Activated T-helper 17 cell treated with anti-CD3 and anti-CD28 coated beads, Interleukin-2, amount 50 U/mL, for 72 hours (primary cell): ENCODE measurements around the gene OR52E2. TPM values are rescaled to one million over a fixed set of nuclear protein-coding genes. Genes with fewer than 3 reads are reported as not detected.

ENCODE experiments used
- ATAC-seq: fragments of 150-1000 bp; cut with Tn5 transposase; replicated peaks from 2 replicates; pipeline ENCODE4 v1.10.0; 2021; ENCODE audit warnings: mild to moderate bottlenecking, moderate library complexity
- H3K27ac Mint-ChIP-seq: one replicate; pipeline ENCODE4 v1.8.0; 2022; ENCODE audit warnings: mixed read lengths
- H3K27me3 Mint-ChIP-seq: one replicate; pipeline ENCODE4 v1.8.0; 2022; ENCODE audit warnings: mixed read lengths
- H3K36me3 Mint-ChIP-seq: one replicate; pipeline ENCODE4 v1.8.0; 2022; ENCODE audit warnings: low read depth, mild to moderate bottlenecking, mixed read lengths
- H3K4me1 Mint-ChIP-seq: one replicate; pipeline ENCODE4 v1.8.0; 2022; ENCODE audit warnings: mixed read lengths
- H3K4me3 Mint-ChIP-seq: one replicate; pipeline ENCODE4 v1.8.0; 2022; ENCODE audit warnings: mild to moderate bottlenecking, mixed read lengths
- H3K9me3 Mint-ChIP-seq: one replicate; pipeline ENCODE4 v1.8.0; 2022; ENCODE audit warnings: mixed read lengths
- total RNA-seq, 2 donors: library from RNA; stranded (reverse); gene quantifications; one replicate each; pipeline ENCODE4 v1.2.3, GENCODE V29; 2022

OR52E2 gene
- total RNA-seq, 2 donors from 2014 or later = not detected

GRCh38 chr11:5046226-5046625 is 13.2 kb downstream of the OR52E2 start, which contains the start of gene OR52J3:
Gene OR52J3 (plus strand): TSS chr11:5046526. CDS start chr11:5046526, 0 bp downstream.
- Mint-ChIP-seq H3K27me3 (peaks cover 4% of the 10 kb centered on the region), H3K4me3 (no peak within 1 kb of the TSS), H3K9me3 (no peaks in the 10 kb centered on the region), H3K27ac (no peak within 1 kb of the TSS), H3K4me1 (no peaks in the 10 kb centered on the region), H3K36me3 (no peaks in the 10 kb centered on the region)
- no peak for ATAC-seq

- H3K4me1 Mint-ChIP-seq = no peaks in the 10 kb centered on the region
- peaks cover 4% of the 10 kb centered on the region for H3K27me3 Mint-ChIP-seq
- no peak for ATAC-seq
- no peaks in the 10 kb centered on the region for H3K36me3 Mint-ChIP-seq
- no peak overlapping the region for H3K4me3 Mint-ChIP-seq
- no peak overlapping the region for H3K27ac Mint-ChIP-seq
- H3K9me3 Mint-ChIP-seq = no peaks in the 10 kb centered on the region
Observed at GRCh38 chr11:5043380-5043779, 16.0 kb downstream of the OR52E2 start.

- Mint-ChIP-seq H3K9me3 (no peaks in the 10 kb centered on the region), H3K27me3 (peaks cover 4% of the 10 kb centered on the region)
- ATAC-seq = no peak
Observed at GRCh38 chr11:5042091-5042490, 17.3 kb downstream of the OR52E2 start.

GRCh38 chr11:5040876-5041275 is 18.6 kb downstream of the OR52E2 start:
- no peaks in the 10 kb centered on the region for H3K4me1 Mint-ChIP-seq

More at GRCh38 chr11:5042091-5042490, 17.3 kb downstream of the OR52E2 start:
- Mint-ChIP-seq H3K4me3 (no peak overlapping the region), H3K36me3 (no peaks in the 10 kb centered on the region), H3K27ac (no peak overlapping the region), H3K4me1 (no peaks in the 10 kb centered on the region)

GRCh38 chr11:5038341-5038740 is 21.1 kb downstream of the OR52E2 start:
- no peak overlapping the region for H3K4me3 Mint-ChIP-seq
- peaks cover 4% of the 10 kb centered on the region for H3K27me3 Mint-ChIP-seq
- no peaks in the 10 kb centered on the region for H3K9me3 Mint-ChIP-seq
- ATAC-seq = no peak
- no peaks in the 10 kb centered on the region for H3K36me3 Mint-ChIP-seq
- no peak overlapping the region for H3K27ac Mint-ChIP-seq
- no peaks in the 10 kb centered on the region for H3K4me1 Mint-ChIP-seq

More at GRCh38 chr11:5040876-5041275, 18.6 kb downstream of the OR52E2 start:
- ATAC-seq = no peak
- H3K9me3 Mint-ChIP-seq = no peaks in the 10 kb centered on the region
- no peak overlapping the region for H3K4me3 Mint-ChIP-seq
- peaks cover 4% of the 10 kb centered on the region for H3K27me3 Mint-ChIP-seq
- H3K27ac Mint-ChIP-seq = no peak overlapping the region
- no peaks in the 10 kb centered on the region for H3K36me3 Mint-ChIP-seq

GRCh38 chr11:5037926-5038325 is 21.5 kb downstream of the OR52E2 start:
- no peak for ATAC-seq
- Mint-ChIP-seq H3K4me1 (no peaks in the 10 kb centered on the region), H3K4me3 (no peak overlapping the region), H3K27me3 (peaks cover 4% of the 10 kb centered on the region), H3K36me3 (no peaks in the 10 kb centered on the region), H3K9me3 (no peaks in the 10 kb centered on the region), H3K27ac (no peak overlapping the region)

GRCh38 chr11:5036669-5037068 is 22.8 kb downstream of the OR52E2 start:
- Mint-ChIP-seq H3K36me3 (no peaks in the 10 kb centered on the region), H3K4me3 (no peak overlapping the region), H3K27me3 (peaks cover 4% of the 10 kb centered on the region), H3K4me1 (no peaks in the 10 kb centered on the region), H3K27ac (no peak overlapping the region), H3K9me3 (no peaks in the 10 kb centered on the region)
- no peak for ATAC-seq

GRCh38 chr11:5021996-5022395 is 37.4 kb downstream of the OR52E2 start:
- Mint-ChIP-seq H3K4me3 (no peak overlapping the region), H3K27me3 (no peaks in the 10 kb centered on the region), H3K9me3 (peaks cover 18% of the 10 kb centered on the region), H3K4me1 (no peaks in the 10 kb centered on the region), H3K36me3 (no peaks in the 10 kb centered on the region), H3K27ac (no peak overlapping the region)
- ATAC-seq = no peak

- H3K4me1 Mint-ChIP-seq = no peaks in the 10 kb centered on the region
- H3K27ac Mint-ChIP-seq = no peak overlapping the region
- no peaks in the 10 kb centered on the region for H3K27me3 Mint-ChIP-seq
- H3K36me3 Mint-ChIP-seq = no peaks in the 10 kb centered on the region
- no peak for ATAC-seq
- H3K4me3 Mint-ChIP-seq = no peak overlapping the region
- H3K9me3 Mint-ChIP-seq = no peaks in the 10 kb centered on the region
Observed at GRCh38 chr11:5013012-5013411, 46.4 kb downstream of the OR52E2 start.

GRCh38 chr11:5011254-5011653 is 48.2 kb downstream of the OR52E2 start:
- ATAC-seq = no peak
- Mint-ChIP-seq H3K9me3 (no peaks in the 10 kb centered on the region), H3K27me3 (no peaks in the 10 kb centered on the region), H3K27ac (no peak overlapping the region), H3K4me1 (no peaks in the 10 kb centered on the region), H3K4me3 (no peak overlapping the region), H3K36me3 (no peaks in the 10 kb centered on the region)

Other genes starting within 250 kb of the OR52E2 start
- not detected for gene OR51F2, start 238.3 kb downstream of the OR52E2 start, total RNA-seq
- gene OR51S1, start 210.4 kb downstream of the OR52E2 start, total RNA-seq = not detected
- not detected for gene OR51T1, start 177.7 kb downstream of the OR52E2 start, total RNA-seq
- gene OR51A7, start 155.8 kb downstream of the OR52E2 start, total RNA-seq = not detected
- gene OR51G2, start 140.3 kb downstream of the OR52E2 start, total RNA-seq = not detected
- not detected for gene OR51G1, start 135.3 kb downstream of the OR52E2 start, total RNA-seq
- not detected for gene OR51A4, start 112.0 kb downstream of the OR52E2 start, total RNA-seq
- gene OR51A2, start 103.9 kb downstream of the OR52E2 start, total RNA-seq = not detected
- gene OR51L1, start 64.8 kb downstream of the OR52E2 start, total RNA-seq = not detected
- gene OR52J3, start 13.1 kb downstream of the OR52E2 start, total RNA-seq = not detected
- gene OR52E1, start 9.9 kb upstream of the OR52E2 start, total RNA-seq = not detected
- not detected for gene OR52A5, start 78.7 kb upstream of the OR52E2 start, total RNA-seq
- gene OR52A1, start 95.1 kb upstream of the OR52E2 start, total RNA-seq = under 1 TPM in 1 of 2 donors, not detected in 1; 0.03 TPM
- gene OR51V1, start 141.1 kb upstream of the OR52E2 start, total RNA-seq = not detected
- not detected for gene HBB, start 167.4 kb upstream of the OR52E2 start, total RNA-seq
- gene HBD, start 174.9 kb upstream of the OR52E2 start, total RNA-seq = not detected
- gene HBG1, start 190.2 kb upstream of the OR52E2 start, total RNA-seq = not detected
- gene HBG2, start 195.2 kb upstream of the OR52E2 start, total RNA-seq = not detected
- gene HBE1, start 210.3 kb upstream of the OR52E2 start, total RNA-seq = not detected
- not detected for gene OR51B4, start 242.3 kb upstream of the OR52E2 start, total RNA-seq